Neutrophil (primary cell): ENCODE data around the gene SLC34A3.
"Not testable (repeated sequence)": the region's sequence is repeated elsewhere in the genome, so short reads cannot be mapped to it uniquely, and the experiment has no call there.

Experiments
- H3K27ac ChIP-seq: fragments of 200-600 bp; sonication (generic); 2 replicates; pipeline ENCODE4 v1.5.1; 2016; ENCODE audit warnings: mild to moderate bottlenecking, moderate library complexity
- H3K27me3 ChIP-seq: fragments of 200-600 bp; sonication (generic); 2 replicates; pipeline ENCODE4 v1.6.0; 2016; ENCODE audit warnings: mild to moderate bottlenecking
- H3K36me3 ChIP-seq: fragments of 200-600 bp; sonication (generic); 2 replicates; pipeline ENCODE4 v1.5.1; 2017
- H3K4me1 ChIP-seq, 2 experiments: fragments of 200-600 bp in 1 of 2; sonication (generic) in 1 of 2; 1 replicate in 1 of 2; 2 replicates in 1 of 2; pipeline versions ENCODE4 v1.5.1 to v1.6.1; 2013 to 2016; ENCODE audit warnings: low read depth in 1 of 2, low read length in 1 of 2, mild to moderate bottlenecking in 1 of 2, moderate library complexity in 1 of 2; ENCODE audit not compliant: control insufficient read depth in 1 of 2, insufficient read depth in 1 of 2
- H3K4me3 ChIP-seq, 2 experiments: fragments of 200-600 bp in 1 of 2; sonication (generic) in 1 of 2; 1 replicate in 1 of 2; 2 replicates in 1 of 2; pipeline ENCODE4 v1.5.1; 2013 to 2016; ENCODE audit warnings: low read depth in 1 of 2, low read length in 1 of 2, mild to moderate bottlenecking in 1 of 2, moderate library complexity in 1 of 2
- H3K9me3 ChIP-seq: fragments of 200-600 bp; sonication (generic); 2 replicates; pipeline ENCODE4 v1.5.1; 2016
- TF ChIP-seq, protein P1 (sequence below): fragments of 200-600 bp; sonication (generic); IDR thresholded peaks from 2 replicates; pipeline ENCODE4 v1.5.1; 2016; ENCODE audit warnings: antibody characterized with exemption

SLC34A3 gene

GRCh38 chr9:137256362-137256761 lies 25.7 kb downstream of the SLC34A3 start:
- no peak overlapping the region for H3K27ac ChIP-seq
- TF ChIP-seq, protein P1, sequence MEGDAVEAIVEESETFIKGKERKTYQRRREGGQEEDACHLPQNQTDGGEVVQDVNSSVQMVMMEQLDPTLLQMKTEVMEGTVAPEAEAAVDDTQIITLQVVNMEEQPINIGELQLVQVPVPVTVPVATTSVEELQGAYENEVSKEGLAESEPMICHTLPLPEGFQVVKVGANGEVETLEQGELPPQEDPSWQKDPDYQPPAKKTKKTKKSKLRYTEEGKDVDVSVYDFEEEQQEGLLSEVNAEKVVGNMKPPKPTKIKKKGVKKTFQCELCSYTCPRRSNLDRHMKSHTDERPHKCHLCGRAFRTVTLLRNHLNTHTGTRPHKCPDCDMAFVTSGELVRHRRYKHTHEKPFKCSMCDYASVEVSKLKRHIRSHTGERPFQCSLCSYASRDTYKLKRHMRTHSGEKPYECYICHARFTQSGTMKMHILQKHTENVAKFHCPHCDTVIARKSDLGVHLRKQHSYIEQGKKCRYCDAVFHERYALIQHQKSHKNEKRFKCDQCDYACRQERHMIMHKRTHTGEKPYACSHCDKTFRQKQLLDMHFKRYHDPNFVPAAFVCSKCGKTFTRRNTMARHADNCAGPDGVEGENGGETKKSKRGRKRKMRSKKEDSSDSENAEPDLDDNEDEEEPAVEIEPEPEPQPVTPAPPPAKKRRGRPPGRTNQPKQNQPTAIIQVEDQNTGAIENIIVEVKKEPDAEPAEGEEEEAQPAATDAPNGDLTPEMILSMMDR: no peak
- H3K36me3 ChIP-seq: peaks cover 18% of the 10 kb centered on the region
- no peaks in the 10 kb centered on the region for H3K27me3 ChIP-seq
- H3K4me1 ChIP-seq: peaks cover 24 to 27% of the 10 kb centered on the region in 2 experiments
- H3K4me3 ChIP-seq: peak overlapping the region; percentile 93 to 99
- H3K9me3 ChIP-seq: no peaks in the 10 kb centered on the region

DNA sequence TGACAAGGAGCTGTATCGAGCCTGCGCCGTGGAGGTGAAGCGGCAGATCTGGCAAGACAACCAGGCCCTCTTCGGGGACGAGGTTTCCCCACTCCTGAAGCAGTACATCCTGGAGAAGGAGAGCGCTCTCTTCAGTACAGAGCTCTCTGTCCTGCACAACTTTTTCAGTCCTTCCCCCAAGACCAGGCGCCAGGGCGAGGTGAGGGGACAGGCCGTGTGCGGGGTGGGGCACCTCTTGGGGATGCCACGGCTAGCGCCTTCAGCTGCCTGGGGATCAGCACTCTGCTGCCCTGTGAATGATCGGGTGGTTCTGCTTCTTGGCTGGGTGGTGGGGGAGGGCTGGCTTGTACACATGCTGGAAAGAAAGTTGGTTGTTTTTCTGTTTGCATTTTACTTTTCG lies 26.2 kb downstream of the SLC34A3 start:
- peaks cover 24 to 27% of the 10 kb centered on the region in 2 experiments for H3K4me1 ChIP-seq
- TF ChIP-seq, protein P1: no peak
- H3K27ac ChIP-seq: no peak overlapping the region
- peaks cover 18% of the 10 kb centered on the region for H3K36me3 ChIP-seq
- H3K9me3 ChIP-seq: no peaks in the 10 kb centered on the region
- H3K27me3 ChIP-seq: no peaks in the 10 kb centered on the region
- H3K4me3 ChIP-seq: peak overlapping the region in 1 of 2 experiments; percentile 99

- not testable (repeated sequence) for H3K9me3 ChIP-seq, H3K4me1 ChIP-seq, H3K27ac ChIP-seq, H3K27me3 ChIP-seq, H3K4me3 ChIP-seq
- peaks cover 48% of the 10 kb centered on the region for H3K36me3 ChIP-seq
Observed at GRCh38 chr9:137262173-137262908, 31.6 kb downstream of the SLC34A3 start.

DNA sequence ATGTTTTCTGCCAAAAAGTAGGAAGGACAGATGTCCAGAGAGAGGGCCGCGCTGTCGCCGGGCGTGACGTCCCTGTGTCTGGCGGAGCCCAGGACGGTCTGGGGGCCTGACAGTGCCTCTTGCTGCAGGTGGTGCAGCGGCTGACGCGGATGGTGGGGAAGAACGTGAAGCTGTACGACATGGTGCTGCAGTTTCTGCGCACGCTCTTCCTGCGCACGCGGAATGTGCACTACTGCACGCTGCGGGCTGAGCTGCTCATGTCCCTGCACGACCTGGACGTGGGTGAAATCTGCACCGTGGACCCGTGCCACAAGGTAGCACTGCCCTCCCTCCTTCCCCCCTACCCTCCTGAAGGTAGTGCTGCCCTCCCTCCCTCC lies 32.2 kb downstream of the SLC34A3 start:
- Histone ChIP-seq H3K27ac (no peak overlapping the region), H3K36me3 (peaks cover 54% of the 10 kb centered on the region), H3K27me3 (no peaks in the 10 kb centered on the region), H3K4me1 (no peaks in the 10 kb centered on the region), H3K4me3 (no peak overlapping the region), H3K9me3 (no peaks in the 10 kb centered on the region)
- TF ChIP-seq, protein P1: no peak

- H3K36me3 ChIP-seq: peaks cover 60% of the 10 kb centered on the region
- H3K9me3 ChIP-seq: no peaks in the 10 kb centered on the region
- H3K27me3 ChIP-seq: no peaks in the 10 kb centered on the region
- TF ChIP-seq, protein P1: no peak
- H3K27ac ChIP-seq: no peak overlapping the region
- H3K4me3 ChIP-seq: no peak overlapping the region
- H3K4me1 ChIP-seq: no peaks in the 10 kb centered on the region
Observed at GRCh38 chr9:137263506-137263905, 32.8 kb downstream of the SLC34A3 start.

DNA sequence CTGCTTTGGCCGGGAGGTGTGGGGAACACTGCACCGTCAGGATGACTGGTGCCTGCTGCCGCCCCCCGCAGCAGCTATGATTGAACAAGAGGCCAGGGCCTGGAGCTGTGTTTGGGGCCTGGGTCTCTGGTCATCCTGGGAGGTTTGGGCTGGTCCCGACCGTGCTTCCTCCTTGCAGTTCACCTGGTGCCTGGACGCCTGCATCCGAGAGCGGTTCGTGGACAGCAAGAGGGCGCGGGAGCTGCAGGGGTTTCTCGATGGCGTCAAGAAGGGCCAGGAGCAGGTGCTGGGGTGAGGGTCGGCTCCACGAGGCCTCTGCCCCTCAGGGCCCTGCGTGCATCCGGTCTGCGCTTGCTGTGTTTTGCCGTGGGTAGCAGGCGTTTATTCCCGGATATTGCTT lies 33.4 kb downstream of the SLC34A3 start:
- Histone ChIP-seq H3K36me3 (peaks cover 60% of the 10 kb centered on the region), H3K9me3 (no peaks in the 10 kb centered on the region), H3K4me1 (no peaks in the 10 kb centered on the region), H3K4me3 (no peak overlapping the region), H3K27ac (no peak overlapping the region), H3K27me3 (no peaks in the 10 kb centered on the region)
- TF ChIP-seq, protein P1: no peak
